GM19023 (cell line): ENCODE results near the gene PZP.

Source experiments
- ATAC-seq: cut with Tn5 transposase; IDR thresholded peaks from one replicate; pipeline ENCODE4 v1.9.1; 2021; ENCODE audit warnings: mild to moderate bottlenecking, moderate library complexity; ENCODE audit not compliant: unreplicated experiment

PZP gene

GRCh38 chr12:9104767-9105423 lies 103.3 kb downstream of the PZP start:
- no peak for ATAC-seq

DNA sequence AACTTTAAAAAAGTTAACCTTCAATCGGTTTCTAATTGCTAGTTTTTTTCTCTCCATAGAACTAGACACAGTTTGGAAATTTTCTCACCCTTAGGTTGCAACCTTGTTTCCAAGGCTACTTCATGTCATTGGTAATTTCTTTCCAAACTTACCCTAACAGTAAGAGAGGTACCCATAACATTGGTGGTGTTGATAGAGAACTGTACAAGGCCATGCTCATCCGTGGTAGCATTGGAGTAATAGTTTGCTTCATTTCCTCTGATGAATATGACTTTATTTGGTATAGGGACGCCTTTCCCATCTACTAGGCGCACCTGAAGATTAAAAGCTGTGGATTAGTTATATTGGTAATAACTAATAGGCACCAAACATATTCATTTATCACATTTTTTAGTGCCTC lies 104.1 kb downstream of the PZP start:
- no peak for ATAC-seq

DNA sequence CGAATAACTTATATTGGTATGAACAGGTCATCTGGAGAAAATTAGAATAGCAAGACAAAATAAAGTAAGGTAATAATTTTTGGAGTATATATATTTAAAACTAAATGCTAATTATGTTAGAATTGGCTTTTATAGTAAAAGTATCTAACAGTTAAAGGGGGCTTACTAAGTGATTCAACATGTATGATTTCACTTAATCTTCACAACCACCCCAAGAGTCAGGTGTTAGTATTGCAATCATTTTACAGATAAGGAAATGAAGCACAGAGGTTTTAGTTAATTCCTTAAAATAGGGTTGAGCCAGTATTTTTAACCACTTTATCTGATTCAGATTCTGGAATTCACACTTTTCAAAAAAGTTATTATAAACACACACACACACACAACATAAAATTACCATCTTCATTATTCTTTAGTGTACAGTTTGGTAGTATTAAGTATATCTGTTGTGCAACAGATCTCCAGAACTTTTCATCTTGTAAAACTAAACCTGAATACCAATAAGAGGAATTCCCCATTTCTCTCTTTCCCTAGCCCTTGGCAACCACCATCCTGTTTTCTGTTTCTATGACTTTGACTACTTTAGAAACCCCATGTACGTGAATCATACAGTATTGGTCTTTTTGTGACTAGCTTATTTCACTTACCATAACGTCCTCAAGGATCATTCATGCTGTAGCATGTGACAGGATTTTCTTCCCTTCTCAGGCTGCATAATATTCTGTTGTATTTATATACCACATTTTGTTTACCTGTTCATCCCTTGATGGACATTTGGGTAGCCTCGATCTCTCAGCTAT lies 104.9 kb downstream of the PZP start:
- ATAC-seq, result no peak

DNA sequence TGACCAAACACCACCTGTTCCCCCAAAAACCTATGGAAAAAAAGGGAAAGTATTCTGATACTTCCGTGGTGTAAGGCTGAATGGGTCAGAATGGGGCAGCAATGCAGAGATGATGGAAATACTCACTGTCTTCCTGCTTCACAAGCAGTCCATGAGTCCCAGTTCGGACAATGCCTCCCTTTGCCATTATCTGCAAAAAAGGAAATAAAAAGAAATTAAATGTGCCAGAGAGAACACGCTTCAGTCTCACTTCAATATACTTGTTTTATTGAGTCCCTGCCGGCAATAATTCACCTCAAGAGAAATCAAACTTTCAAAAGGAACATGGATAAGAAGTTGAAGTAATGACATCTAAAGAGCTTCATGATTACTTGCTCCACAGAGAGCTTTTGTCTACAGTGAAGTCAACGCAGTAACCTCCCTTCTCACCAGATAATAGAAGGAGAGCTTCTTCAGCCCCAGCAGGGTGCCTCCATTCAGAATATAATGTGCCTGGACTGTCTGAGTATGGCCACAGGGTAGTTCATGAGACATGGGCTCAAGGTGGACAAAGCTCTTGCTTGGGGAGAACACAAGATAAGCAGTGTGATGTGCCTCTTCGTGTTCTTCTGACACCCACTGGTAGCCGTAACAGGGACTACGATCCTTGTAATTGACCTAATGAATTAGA lies 107.0 kb downstream of the PZP start:
- ATAC-seq, result no peak

DNA sequence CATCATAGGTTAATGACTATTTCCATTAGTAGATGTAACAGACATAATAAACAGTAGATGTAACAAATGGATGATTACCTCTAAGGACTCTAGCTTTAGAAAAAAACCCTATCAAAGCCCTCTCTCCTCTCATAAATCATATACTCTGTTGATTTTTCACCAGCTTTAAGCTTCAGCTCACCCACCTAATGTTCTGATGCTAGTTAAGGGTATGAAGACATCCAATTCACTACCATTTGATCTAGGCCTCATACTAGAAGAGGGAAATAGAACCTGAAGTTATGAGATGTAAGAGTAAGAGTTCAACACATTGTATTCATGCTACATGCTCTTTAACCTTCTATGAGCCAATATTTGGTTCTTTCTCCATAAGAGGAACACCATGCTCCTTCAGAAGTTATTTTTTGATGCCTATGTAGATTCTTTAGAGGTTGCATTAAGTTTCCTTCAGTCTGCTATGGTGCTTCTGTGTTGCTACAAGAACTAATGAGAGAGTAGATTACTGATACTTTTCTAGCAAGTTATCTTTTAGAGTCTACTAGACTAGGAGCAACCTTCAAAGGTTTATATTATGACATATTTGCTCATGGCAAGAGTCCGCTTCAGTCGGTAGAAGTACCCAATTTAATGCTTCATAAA lies 108.5 kb downstream of the PZP start:
- ATAC-seq, result no peak
